HCT116 (cell line): ENCODE results near the gene GJD3. TPM values are rescaled to one million over a fixed set of nuclear protein-coding genes. Genes with fewer than 3 reads are reported as not detected.

ENCODE experiments used
- ATAC-seq: fragments of 200-7000 bp; cut with Tn5 transposase; 2 replicates; pipeline ENCODE4 v1.9.1; 2020; ENCODE audit warnings: mild to moderate bottlenecking, moderate library complexity
- BruUV-seq: library from RNA; stranded (reverse); fragments of 400-500 nt; replicated peaks from 2 replicates; lab custom pipeline; 2021; lab: Mats Ljungman, UMichigan
- CTCF ChIA-PET: fragments of 300-600 bp; sonication (Branson Sonifier 250); formaldehyde crosslinking; loops from one replicate; lab custom pipeline; 2021; ENCODE audit warnings: antibody characterized with exemption; lab: Charles Lee
- POLR2A ChIA-PET: fragments of 300-600, 350-600 bp; sonication (Branson Sonifier 250); formaldehyde crosslinking; loops from one replicate; lab custom pipeline; 2021; ENCODE audit warnings: antibody characterized with exemption; lab: Charles Lee
- RAD21 ChIA-PET, 2 experiments: fragments of 300-600 bp; sonication (Branson Sonifier 250); formaldehyde crosslinking; loops; one replicate each; lab custom pipeline; 2023; ENCODE audit warnings: low total read pairs in 2 of 2; ENCODE audit not compliant: uncharacterized antibody in 2 of 2, unreplicated experiment in 2 of 2, low non-redundant PET in 1 of 2; lab: Charles Lee
- DNase-seq: peaks from one replicate; pipeline ENCODE4 v3.0.0-alpha.2; 2010; ENCODE audit warnings: low read depth, low spot score
- H2AFZ ChIP-seq: fragments of 200-600 bp; shearing (Covaris generic), sonication (generic); 2 replicates; pipeline ENCODE4 v1.6.1; 2017; ENCODE audit warnings: low read depth, mixed run types, mixed read lengths, antibody characterized with exemption, low read length; ENCODE audit not compliant: poor library complexity, severe bottlenecking
- H3K27ac ChIP-seq: 2 replicates; pipeline ENCODE4 v1.5.1; 2012; ENCODE audit warnings: low read depth, low read length
- H3K27me3 ChIP-seq: fragments of 200-600 bp; sonication (generic); 2 replicates; pipeline ENCODE4 v1.6.1; 2016; ENCODE audit warnings: mixed run types, low read length, mixed read lengths; ENCODE audit not compliant: insufficient read depth
- H3K36me3 ChIP-seq, 2 experiments: fragments of 200-500 bp in 1 of 2; fragments of 200-600 bp in 1 of 2; sonication (Bioruptor generic) in 1 of 2; sonication (generic) in 1 of 2; 2 replicates each; pipeline versions ENCODE4 v1.5.1 to v1.6.1; 2014 to 2016; ENCODE audit warnings: low read length in 2 of 2, inconsistent platforms in 1 of 2, mixed read lengths in 1 of 2, mixed run types in 1 of 2; ENCODE audit not compliant: insufficient read depth in 2 of 2, control insufficient read depth in 1 of 2
- H3K4me1 ChIP-seq, 2 experiments: fragments of 200-600 bp in 1 of 2; sonication (generic) in 1 of 2; 2 replicates each; pipeline versions ENCODE4 v1.5.1 to v1.6.1; 2012 to 2017; ENCODE audit warnings: low read length in 2 of 2, inconsistent platforms in 1 of 2, mild to moderate bottlenecking in 1 of 2, mixed read lengths in 1 of 2, mixed run types in 1 of 2, moderate library complexity in 1 of 2; ENCODE audit not compliant: insufficient read depth in 2 of 2, control insufficient read depth in 1 of 2
- H3K4me2 ChIP-seq: fragments of 200-600 bp; sonication (generic); 2 replicates; pipeline ENCODE4 v1.6.1; 2017; ENCODE audit warnings: mixed run types, low read length, mixed read lengths
- H3K4me3 ChIP-seq, 2 experiments: fragments of 200-600 bp in 1 of 2; sonication (generic) in 1 of 2; replicated peaks in 1 of 2; 2 replicates each; pipeline ENCODE4 v1.5.1; 2011 to 2016; ENCODE audit warnings: low read length in 2 of 2, control low read depth in 1 of 2, low read depth in 1 of 2, mild to moderate bottlenecking in 1 of 2, mixed read lengths in 1 of 2, mixed run types in 1 of 2
- H3K79me2 ChIP-seq: fragments of 200-600 bp; sonication (generic); 2 replicates; pipeline ENCODE4 v1.6.1; 2017; ENCODE audit warnings: mild to moderate bottlenecking, mixed run types, low read length, moderate library complexity, mixed read lengths; ENCODE audit not compliant: insufficient read depth
- H3K9ac ChIP-seq: fragments of 200-600 bp; sonication (generic); 2 replicates; pipeline ENCODE4 v1.6.1; 2016; ENCODE audit warnings: low read length, mixed read lengths
- H3K9me2 ChIP-seq: fragments of 200-600 bp; sonication (generic), shearing (Covaris generic); 2 replicates; pipeline ENCODE4 v1.6.1; 2017; ENCODE audit warnings: mixed run types, mild to moderate bottlenecking, moderate library complexity; ENCODE audit not compliant: insufficient read depth
- H3K9me3 ChIP-seq, 2 experiments: fragments of 200-500 bp in 1 of 2; fragments of 200-600 bp in 1 of 2; sonication (Bioruptor generic) in 1 of 2; sonication (generic) in 1 of 2; 2 replicates each; pipeline ENCODE4 v1.6.1; 2014 to 2017; ENCODE audit warnings: low read length in 2 of 2, mixed read lengths in 2 of 2, inconsistent platforms in 1 of 2, low read depth in 1 of 2, mild to moderate bottlenecking in 1 of 2, mixed run types in 1 of 2, moderate library complexity in 1 of 2; ENCODE audit not compliant: control insufficient read depth in 1 of 2, insufficient read depth in 1 of 2
- H4K20me1 ChIP-seq: fragments of 200-600 bp; sonication (generic), shearing (Covaris generic); 2 replicates; pipeline ENCODE4 v1.6.1; 2017; ENCODE audit warnings: mixed run types, mild to moderate bottlenecking, moderate library complexity; ENCODE audit not compliant: insufficient read depth
- CEBPB ChIP-seq: IDR thresholded peaks from 2 replicates; pipeline ENCODE4 v1.6.1; 2012; ENCODE audit warnings: low read depth
- CTCF ChIP-seq, 3 experiments: fragments of 200-600 bp in 1 of 3; sonication (generic) in 1 of 3; IDR thresholded peaks in 2 of 3; conservative IDR thresholded peaks in 1 of 3; 2 replicates each; pipeline ENCODE4 v1.5.1; 2012 to 2017; ENCODE audit warnings: low read depth in 2 of 3, low read length in 2 of 3, antibody characterized with exemption in 1 of 3, borderline replicate concordance in 1 of 3, control low read depth in 1 of 3, mild to moderate bottlenecking in 1 of 3, mixed read lengths in 1 of 3, mixed run types in 1 of 3, moderate library complexity in 1 of 3; ENCODE audit not compliant: insufficient read depth in 1 of 3
- EGR1 ChIP-seq: IDR thresholded peaks from 2 replicates; pipeline ENCODE4 v1.6.1; 2012; ENCODE audit warnings: low read depth
- MAX ChIP-seq: IDR thresholded peaks from 2 replicates; pipeline ENCODE4 v1.6.1; 2012
- POLR2AphosphoS5 ChIP-seq: IDR thresholded peaks from 2 replicates; pipeline ENCODE4 v1.6.1; 2011; ENCODE audit warnings: mild to moderate bottlenecking, low read depth, low read length, moderate library complexity
- RAD21 ChIP-seq: IDR thresholded peaks from 2 replicates; pipeline ENCODE4 v1.6.1; 2012; ENCODE audit warnings: low read depth, mild to moderate bottlenecking
- REST ChIP-seq: IDR thresholded peaks from 2 replicates; pipeline ENCODE4 v1.6.1; 2012; ENCODE audit warnings: low read depth
- SP1 ChIP-seq: IDR thresholded peaks from 2 replicates; pipeline ENCODE4 v1.6.1; 2012; ENCODE audit warnings: low read depth
- TCF7L2 ChIP-seq: IDR thresholded peaks from 2 replicates; pipeline ENCODE4 v1.7.0; 2011; ENCODE audit warnings: borderline replicate concordance, inconsistent platforms; ENCODE audit not compliant: insufficient read depth, insufficient read length; ENCODE audit errors: extremely low read depth
- YY1 ChIP-seq: IDR thresholded peaks from 2 replicates; pipeline ENCODE4 v1.6.1; 2011; ENCODE audit warnings: low read length, low read depth, moderate library complexity, mild to moderate bottlenecking; ENCODE audit not compliant: insufficient replicate concordance; ENCODE audit errors: extremely low read depth
- ZFX ChIP-seq: fragments of 450-650 bp; IDR thresholded peaks from 2 replicates; pipeline ENCODE4 v1.6.1; 2017
- ZNF274 ChIP-seq: fragments of 200-500 bp; sonication (Bioruptor generic); IDR thresholded peaks from 2 replicates; pipeline ENCODE4 v1.6.1; 2014; ENCODE audit warnings: mild to moderate bottlenecking, low read depth, low read length, inconsistent platforms
- intact Hi-C: fragments of 100-400 bp; cut with micrococcal nuclease; formaldehyde crosslinking; loops from 2 replicates; pipeline ENCODE4 v1.10.0; 2022
- total RNA-seq: library from RNA; stranded (reverse); gene quantifications from one replicate; pipeline ENCODE4 v1.2.1, GENCODE V29; 2021; ENCODE audit not compliant: unreplicated experiment

The GJD3 gene
- total RNA-seq, 1 experiment from 2014 or later: not detected

- H2AFZ ChIP-seq: no peak overlapping the region
- no peak overlapping the region for H3K4me3 ChIP-seq
- ChIA-PET CTCF (interaction anchor here (0.7 to 5.8 kb wide), 14 partner anchors 11 to 241 kb away, joined by 3 to 107 read pairs (median 3); partner anchors contain the start of genes GJD3, RARA and TOP2A), POLR2A (no interaction called here), RAD21 (interaction anchor here (0.6 to 2.3 kb wide), 10 partner anchors 9 to 210 kb away, joined by 3 to 11 read pairs (median 4); no protein-coding TSS in a partner anchor)
- DNase-seq: no peak
- peaks cover 7 to 20% of the 10 kb centered on the region in 2 experiments; a peak in 3 of 4 replicates for H3K36me3 ChIP-seq
- no peaks in the 10 kb centered on the region for H3K27me3 ChIP-seq
- no peaks in the 10 kb centered on the region for H4K20me1 ChIP-seq
- no peaks in the 10 kb centered on the region for H3K9me3 ChIP-seq
- ATAC-seq: no peak; the same call in 1 of the 2 replicates
- no TSS peak for BruUV-seq
- H3K4me2 ChIP-seq: no peak overlapping the region
- intact Hi-C loops: loop anchor here (1.0 to 5.0 kb wide), 3 partner anchors 51 to 342 kb away; no protein-coding TSS in a partner anchor
- TF ChIP-seq ZFX: no peak
- TF ChIP-seq CEBPB: no peak
- TF ChIP-seq ZNF274: no peak
- TF ChIP-seq EGR1: no peak
- TF ChIP-seq TCF7L2: no peak
- TF ChIP-seq SP1: no peak
- TF ChIP-seq YY1: no peak
- no peak for TF ChIP-seq RAD21
- no peak for TF ChIP-seq CTCF (IDR thresholded peaks at IDR 0.05 in 2 of 3, conservative IDR thresholded peaks at IDR 0.05 in 1 of 3; ENCODE audit: borderline replicate concordance in 1 of 3, insufficient read depth in 1 of 3, low read depth in 2 of 3, low read length in 2 of 3)
- TF ChIP-seq POLR2AphosphoS5: no peak
- TF ChIP-seq REST: no peak
- TF ChIP-seq MAX: no peak
- H3K79me2 ChIP-seq: no peaks in the 10 kb centered on the region; the same call in 1 of the 2 replicates
- no peaks in the 10 kb centered on the region for H3K9me2 ChIP-seq
- no peak overlapping the region for H3K27ac ChIP-seq
- H3K4me1 ChIP-seq: peaks cover 0 to 8% of the 10 kb centered on the region in 2 experiments; a peak in 2 of 4 replicates
- no peak overlapping the region for H3K9ac ChIP-seq
Measured at GRCh38 chr17:40354221-40355122, 10.1 kb downstream of the GJD3 start.
